Midbrain (tissue), 1 donor: ENCODE results near the gene DLL4.
"Not testable (repeated sequence)": the region's sequence is repeated elsewhere in the genome, so short reads cannot be mapped to it uniquely, and the experiment has no call there.

Experiments
- DNase-seq: peaks from one replicate; lab custom pipeline; 2025; lab: John Stamatoyannopoulos, UW

Gene DLL4

DNA sequence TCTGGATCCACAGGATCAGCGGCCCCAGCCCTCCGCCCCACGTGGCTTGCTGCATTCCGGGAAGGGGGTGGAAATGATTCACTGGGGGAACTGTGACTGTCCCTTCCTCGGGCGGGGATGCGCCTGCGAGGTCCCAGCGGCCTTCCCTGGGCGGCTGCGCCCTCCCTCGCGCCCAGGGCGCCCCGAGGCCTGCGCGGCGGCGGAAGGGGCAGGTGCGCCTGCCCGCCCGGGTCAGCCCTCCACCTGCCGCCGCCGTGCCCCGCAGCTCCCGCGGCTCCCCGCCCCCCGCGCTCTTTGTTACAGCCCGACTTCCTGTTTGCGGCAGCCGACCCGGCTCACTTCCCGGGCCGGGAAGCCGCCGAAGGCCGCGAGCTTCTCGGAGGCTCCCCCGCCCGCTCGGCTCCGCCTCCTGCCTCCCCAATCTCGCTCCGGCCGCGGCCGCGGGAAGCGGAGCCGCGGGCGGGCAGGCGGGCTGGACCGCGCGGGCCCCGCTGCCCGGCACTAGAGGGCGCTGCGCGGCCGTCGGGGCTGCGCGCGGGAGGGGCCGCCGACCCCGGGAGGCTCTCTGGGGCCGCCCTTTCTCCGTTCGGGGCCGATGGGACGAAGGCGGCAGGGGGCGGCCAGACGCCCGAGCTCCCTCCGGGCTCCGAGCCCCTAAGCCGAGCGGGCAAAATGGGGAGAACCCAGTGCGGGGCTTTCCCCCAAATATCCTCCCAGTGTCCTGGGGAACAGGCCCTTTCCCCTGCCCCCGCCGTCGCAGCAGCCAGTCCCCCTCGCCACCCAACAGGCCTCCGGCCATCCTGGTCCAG, 12.6 kb downstream of the DLL4 start:
- peak; percentile 49 for DNase-seq

DNA sequence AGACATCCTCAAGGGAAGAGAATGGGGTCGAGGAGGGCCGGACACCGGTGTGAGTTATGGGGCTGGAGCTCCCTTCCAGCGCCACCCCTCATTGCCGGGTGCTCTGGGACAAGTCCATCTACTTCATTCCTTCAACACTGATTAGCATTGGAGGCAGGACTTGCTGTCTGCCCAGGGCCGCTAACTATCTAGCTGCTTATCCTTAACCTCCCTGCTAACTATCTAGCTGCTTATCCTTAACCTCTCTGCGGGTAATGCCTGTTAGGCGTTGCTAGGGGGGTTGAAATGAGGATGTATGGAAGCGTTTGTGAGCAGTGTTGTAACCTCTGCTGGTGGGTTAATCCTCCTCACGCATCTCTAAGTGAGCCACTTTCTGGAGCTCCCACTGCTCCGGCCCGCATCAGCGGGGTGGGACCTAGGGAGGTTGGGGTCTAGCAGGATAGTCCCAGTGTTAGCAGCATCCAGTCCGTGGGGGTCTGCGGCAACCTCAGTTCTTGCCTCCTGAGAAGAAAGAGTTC, 13.3 kb downstream of the DLL4 start:
- no peak for DNase-seq

DNA sequence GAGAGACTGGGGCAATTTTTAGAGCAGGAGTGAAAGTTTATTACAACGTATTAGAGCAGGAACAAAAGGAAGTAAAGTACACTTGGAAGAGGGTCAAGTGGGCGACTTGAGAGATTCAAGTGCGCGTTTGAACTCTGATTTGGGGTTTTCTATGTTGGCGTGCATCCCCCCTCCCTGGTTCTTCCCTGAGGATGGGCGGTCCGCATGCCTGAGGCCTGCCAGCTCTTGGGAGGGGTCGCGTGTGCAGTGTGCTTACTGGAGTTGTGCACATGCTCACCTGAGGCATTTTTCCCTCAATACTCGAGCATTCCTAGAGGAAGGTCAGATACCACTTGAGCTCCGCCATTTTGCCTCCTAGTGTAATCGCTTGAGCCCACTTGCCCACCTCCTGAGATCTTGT, 13.7 kb downstream of the DLL4 start:
- DNase-seq = no peak

DNA sequence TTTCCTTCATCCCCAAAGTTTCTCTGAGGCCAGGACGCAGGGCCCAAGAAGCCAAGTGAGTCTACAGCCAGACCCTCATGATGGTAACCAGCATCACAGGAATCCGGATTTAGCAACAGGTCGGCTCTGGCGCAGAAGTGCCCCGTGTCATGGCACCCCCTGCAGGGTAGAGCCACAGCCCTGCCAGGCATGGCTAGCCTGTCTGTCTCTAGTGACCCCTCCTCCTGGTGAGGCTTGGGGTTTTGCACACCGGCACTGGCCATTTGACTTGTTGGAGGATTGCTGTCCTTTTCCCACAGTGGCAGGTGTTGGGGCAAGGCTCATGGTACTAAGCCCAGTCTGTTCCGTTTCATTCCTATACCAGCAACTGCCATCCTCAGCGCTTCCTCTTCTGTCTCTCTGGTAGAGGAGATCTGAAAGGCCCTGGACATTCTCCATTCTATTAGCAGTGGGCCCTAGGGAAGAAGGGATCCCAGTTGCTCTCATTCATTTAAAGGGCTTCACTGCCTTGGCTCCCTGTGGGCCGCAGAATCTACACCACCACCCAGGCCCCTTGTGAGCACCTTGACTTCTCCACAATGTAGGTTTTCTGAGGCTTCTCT, 14.7 kb downstream of the DLL4 start:
- no peak for DNase-seq

DNA sequence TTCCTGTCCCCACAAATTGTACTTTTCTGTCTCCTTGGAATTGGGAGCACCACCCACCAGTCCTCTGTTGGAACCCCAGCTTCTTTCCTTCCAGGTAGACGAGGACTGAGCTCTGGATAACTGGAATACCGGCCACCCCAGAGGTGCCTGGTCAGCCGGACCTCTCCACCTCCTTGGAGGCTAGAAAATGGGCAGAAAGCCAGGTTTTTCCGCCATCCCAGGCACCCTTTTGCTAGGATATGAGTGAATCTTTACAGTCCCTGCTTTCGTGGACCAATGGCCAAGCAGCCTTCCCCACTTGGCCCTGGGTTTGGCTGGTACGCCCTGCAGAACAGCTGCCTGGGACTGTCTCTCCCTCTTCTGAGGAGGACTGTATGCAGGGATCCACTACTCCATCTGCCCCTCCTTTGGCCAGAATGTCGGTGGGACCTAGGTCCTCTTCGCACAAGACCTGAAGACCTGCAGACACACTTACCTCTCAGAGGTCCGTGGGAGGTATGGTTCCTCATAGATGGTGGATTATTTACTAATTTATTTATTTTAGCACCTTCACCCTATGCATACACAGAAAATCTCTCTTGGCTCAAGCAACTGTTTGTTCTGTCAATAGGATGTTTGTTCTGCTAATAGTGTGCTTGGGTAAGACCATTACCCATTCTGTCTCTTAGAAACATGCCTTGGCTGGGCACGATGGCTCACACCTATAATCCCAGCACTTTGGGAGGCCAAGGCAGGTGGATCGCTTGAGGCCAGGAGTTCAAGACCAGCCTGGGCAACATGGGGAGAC, 15.6 kb downstream of the DLL4 start:
- no peak for DNase-seq

DNA sequence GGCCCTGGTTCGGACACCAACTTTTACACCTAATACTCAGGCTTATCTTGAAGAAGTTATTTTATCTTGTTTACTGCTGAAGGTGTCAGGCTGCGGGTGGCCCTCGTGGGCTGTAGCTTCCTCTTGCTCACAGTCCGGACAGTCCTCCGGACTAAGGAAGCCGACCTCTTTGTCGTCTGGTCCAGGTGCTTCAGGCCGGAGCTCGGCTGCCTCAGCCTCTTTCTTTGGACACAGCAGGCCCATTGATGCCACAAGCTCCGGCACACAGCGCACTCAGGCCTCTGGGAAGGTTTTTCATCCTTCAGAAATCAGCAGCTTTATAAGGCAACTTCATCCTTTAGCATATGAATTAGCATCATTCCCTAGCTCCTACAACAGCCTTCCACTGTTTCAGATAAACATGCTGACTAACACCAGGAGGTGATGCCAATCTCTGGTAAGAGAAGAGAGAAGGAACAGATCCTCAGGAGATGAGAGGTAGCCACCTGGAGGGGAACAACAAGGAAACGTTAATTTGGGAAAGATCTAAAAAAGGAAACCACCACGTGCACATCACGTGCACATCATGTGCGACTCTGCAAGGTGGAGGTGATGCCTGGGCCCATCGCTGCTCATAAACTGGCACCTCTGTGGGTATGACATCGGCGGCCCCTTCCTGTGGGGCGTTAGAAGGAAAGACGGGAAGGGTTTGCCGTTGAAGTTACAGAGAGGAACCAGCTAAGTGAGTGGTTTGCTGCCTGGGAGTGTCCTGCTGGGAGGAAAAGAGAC, 19.8 kb downstream of the DLL4 start:
- DNase-seq = no peak

DNA sequence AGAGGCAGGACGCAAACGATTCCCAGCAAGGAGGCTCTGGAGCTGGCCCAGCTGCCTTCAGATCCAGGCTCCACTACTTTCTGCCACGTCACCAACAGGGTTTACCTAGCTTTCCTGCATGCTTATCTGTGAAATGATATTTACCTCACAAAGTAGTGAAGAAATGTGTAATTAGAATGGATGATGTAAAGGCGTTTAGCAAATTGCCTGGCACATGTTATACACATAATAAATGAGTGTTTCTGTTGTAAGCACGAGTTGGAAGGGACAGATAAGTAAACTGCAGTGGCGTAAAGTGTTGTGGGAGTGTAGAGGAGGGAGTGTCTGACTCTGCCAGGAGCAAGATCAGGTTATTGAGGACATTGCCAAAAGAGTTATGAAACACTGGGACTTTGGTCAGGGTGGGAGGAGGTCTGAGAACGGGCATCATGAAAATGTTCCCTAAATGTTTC, 20.6 kb downstream of the DLL4 start:
- no peak for DNase-seq

DNA sequence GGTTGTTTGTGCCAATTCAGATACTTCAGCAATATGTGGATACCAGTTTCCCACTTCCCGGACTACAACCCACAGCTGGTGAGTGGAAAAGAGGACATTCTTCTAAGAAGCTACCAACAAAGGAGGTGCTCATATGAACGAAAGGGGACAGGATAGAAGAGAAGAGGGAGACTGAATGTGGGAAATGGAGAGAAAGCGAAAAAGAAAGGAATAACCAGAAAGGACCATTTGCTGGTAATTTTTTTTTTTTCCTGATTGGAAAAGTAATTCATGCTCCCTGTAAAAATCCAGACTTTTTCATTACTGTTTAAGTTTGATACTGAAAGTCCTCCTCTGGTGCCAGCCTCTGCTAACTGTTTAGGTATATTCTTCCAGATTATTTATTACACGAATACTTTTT, 22.6 kb downstream of the DLL4 start:
- DNase-seq = no peak

DNA sequence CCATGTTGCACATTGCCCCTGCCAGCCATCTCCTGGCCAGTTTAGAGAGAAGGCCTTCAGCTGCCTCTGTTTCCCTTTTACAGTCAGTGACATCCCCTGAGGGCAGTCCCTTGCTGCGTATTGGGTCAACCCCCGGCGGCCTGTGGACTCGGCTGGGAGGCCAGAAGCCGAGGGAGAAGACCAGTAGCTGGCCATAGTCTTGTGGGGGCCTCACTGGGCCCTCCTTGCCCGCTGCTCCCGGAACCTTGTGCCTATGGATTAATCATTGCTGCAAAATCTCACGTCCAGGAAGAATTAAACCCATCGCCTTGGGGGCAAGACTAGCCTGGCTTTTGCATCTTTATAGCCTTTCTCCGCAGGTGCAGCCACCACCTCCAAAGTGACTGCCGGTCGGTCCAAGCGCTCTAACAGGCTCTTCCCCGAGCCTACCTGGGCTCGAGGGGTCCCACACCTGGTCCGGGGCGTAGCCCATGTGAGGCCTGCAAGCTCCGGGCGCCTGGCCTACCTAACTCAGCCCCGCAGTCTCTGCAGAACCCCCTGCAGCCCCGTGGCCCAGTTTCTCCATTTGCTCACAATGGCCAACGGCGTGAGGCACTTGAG, 23.3 kb downstream of the DLL4 start:
- no peak for DNase-seq

DNA sequence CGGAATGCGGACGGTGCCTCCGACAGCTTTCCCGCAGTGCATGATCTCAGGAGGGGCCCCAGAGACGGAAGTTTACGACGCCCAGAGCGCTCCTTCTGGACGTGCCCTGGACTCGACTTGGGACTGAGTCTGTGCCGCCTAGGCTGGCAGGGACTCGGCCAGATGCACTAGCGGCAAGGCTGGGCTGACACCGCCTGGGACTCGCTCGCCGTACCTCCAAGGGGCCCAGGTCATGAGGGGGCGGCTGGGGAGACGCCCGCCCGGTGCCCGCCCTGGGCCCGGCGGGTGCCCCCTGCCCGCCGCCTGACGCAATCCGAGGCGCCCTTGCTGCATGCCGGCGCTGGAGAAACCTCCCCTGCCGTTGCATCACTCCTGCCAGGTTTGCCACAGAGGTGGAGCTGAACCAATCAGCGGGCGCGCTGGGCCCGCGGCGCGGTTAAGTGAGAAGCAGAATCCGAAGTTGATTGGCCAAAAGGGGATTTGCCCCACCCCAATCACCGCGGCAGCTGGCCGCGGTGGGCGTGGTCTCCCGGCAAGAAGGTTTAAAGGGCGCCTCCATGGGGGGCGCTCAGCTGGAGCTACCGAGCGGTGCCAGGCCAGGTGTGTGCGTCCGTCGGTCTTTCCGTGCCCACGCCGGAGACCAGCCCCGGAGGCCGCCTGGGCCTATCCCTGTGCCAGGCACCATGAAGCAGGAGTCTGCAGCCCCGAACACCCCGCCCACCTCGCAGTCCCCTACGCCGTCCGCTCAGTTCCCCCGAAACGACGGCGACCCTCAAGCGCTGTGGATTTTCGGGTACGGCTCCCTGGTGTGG, 24.0 kb downstream of the DLL4 start, which contains the start of gene CHAC1:
CHAC1 (plus strand) TSS at position 571 of the 812 bp plus-strand sequence; CDS start at position 684, 113 bp downstream.
- peak; percentile 90 for DNase-seq

DNA sequence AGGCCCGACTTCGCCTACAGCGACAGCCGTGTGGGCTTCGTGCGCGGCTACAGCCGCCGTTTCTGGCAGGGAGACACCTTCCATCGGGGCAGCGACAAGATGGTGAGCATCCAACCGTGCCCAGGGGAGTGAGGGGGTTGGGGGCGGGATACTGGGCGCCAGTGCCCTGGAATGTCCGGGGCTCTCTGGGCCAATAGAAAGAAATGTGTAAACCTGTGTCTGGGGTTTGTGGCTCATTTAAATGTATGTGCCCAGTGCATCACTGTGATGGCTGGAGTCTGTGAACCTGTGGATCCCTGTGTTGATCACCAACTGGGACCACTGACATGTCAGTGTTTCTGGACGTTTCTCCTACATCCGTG, 24.6 kb downstream of the DLL4 start:
- no peak for DNase-seq

DNA sequence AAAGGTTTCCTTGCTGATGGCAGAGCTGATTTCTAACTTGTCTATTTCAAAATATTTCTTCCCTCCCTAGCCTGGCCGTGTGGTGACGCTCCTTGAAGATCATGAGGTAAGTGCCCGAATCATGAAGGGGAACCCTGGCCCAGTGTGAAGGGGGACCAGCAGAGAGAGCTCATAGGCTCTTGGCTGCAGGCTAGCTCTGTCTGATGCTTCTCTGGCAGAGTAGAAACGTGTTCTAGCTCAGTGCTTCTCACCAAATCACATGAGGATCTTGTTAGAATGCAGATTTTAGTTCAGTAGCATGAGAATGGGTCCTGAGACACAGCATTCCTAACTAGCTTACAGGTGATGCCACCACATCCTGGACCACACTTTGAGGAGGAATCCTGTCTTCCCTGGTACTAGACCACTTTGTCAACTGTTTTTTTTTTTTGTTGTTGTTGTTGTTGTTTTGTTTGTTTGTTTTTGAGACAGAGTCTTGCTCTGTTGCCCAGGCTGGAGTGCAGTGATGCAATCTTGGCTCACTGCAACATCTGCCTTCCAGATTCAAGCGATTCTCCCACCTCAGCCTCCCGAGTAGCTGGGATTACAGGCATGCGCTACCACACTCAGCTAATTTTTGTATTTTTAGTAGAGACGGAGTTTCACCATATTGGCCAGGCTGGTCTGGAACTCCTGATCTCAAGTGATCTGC, 25.2 kb downstream of the DLL4 start:
- DNase-seq = not testable (repeated sequence)

DNA sequence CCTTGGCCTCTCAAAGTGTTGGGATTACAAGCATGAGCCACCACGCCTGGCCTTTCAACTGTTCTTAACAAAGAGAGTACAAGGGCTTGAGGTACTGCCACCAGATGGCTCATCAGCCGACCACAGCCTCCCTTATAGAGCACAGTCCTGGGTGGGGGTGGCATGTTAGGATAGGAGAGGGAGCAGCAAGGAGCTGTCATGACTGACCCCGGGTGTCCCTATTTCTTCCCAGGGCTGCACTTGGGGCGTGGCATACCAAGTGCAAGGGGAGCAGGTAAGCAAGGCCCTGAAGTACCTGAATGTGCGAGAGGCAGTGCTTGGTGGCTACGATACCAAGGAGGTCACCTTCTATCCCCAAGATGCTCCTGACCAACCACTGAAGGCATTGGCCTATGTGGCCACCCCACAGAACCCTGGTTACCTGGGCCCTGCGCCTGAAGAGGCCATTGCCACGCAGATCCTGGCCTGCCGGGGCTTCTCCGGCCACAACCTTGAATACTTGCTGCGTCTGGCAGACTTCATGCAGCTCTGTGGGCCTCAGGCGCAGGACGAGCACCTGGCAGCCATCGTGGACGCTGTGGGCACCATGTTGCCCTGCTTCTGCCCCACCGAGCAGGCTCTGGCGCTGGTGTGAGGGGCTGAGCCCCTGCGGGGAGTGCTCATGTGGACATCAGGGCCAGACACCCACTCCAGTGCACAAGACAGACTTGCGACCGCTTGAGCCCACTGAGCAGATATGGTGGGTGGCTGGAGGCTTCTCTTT, 26.2 kb downstream of the DLL4 start:
- DNase-seq = no peak

DNA sequence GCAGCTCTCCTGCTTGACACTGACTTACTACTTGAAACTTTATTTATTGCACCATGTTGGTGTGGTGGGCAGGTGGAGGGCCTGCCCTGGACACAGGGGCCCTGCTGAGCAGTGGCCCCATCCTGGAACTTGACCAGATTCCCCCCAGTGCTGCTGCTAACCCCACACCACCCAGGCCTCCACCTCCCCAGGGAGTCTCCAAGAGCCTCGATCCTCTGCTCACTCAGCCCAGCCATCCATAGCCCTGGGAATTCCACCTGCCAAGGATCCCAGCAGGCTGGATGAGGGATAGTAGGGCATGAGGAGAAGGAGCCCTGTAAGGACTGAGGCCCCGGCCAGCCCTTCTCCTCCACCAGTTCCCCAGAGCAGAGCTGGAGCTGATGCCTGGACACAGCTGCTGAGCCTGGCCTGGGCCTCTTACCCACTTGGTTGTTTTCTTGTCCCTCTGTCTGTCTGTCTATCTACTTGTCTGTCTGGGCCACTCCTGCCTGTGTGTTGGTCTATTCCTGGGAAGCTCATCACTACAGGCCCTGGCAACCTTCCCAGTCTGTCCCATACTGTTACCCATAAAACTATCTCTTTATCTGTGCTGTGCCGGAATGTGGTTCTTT, 26.9 kb downstream of the DLL4 start:
- DNase-seq = no peak

DNA sequence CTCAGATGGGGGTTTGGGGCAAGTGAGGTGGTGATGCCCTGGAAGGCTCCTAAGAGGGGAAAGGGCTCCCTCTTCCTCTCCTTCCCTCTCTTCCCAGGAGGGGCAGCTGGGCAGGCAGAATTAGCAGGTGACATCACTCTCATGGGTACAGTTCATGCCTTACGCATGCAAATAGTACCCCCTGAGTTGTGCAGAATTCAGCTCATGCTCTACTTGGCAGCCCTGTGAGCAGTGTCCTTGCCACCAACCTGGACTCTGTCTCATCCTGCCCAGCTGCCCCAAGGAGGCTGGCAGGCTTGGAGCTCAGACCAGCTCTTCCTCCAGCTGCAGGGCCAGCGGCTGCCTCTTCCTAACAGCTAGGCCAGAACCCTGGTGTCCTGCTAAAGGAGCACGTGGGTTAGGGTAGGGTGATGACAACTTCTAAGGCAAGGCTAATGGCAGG, 27.4 kb downstream of the DLL4 start:
- DNase-seq = no peak

DNA sequence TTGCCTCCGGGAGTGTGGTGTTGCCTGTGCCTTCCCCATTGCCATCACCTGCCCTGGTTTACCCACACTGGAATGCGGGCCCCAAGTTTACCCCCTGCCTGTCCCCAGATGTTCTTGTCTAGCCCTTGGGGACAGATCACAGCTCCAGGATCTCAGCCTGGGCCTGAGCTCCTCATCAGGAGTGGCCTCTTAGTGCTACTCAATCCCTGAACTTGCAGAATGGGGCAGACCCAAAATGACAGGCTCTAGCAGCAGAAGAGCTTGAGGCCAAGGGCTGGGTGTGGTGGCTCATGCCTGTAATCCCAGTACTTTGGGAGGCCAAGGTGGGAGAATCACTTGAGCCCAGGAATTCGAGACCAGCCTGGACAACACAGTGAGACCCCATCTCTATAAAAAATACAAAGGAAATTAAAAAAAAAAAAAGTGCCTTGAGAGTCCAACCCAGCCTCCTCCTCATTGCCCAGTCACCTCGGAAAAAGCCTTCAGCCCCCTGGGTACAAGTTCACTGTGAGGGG, 28.0 kb downstream of the DLL4 start:
- no peak for DNase-seq

DNA sequence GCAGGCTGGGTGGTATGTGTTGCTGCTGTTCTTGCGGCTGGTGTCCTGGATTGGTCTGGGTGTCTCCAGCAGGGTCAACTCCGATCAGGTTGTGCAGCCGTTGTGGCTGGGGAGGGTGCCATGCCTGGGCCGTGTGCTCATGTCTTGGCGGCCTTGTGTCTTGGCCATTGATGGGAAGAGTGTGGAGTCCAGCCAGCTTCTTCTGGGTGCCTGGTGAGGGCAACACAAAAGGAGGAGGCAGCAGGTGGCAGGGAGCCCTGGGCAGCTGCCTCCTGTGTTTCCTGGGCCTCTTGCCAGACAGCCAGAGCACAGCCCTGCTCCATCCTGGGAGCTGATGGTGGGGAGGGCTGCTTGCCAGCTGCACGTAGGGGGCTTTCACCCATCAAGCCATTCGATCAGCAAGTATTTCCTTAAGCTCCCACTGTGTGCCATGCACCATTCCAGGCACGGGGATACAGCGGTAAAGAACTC, 28.5 kb downstream of the DLL4 start:
- peak; percentile 69 for DNase-seq

DNA sequence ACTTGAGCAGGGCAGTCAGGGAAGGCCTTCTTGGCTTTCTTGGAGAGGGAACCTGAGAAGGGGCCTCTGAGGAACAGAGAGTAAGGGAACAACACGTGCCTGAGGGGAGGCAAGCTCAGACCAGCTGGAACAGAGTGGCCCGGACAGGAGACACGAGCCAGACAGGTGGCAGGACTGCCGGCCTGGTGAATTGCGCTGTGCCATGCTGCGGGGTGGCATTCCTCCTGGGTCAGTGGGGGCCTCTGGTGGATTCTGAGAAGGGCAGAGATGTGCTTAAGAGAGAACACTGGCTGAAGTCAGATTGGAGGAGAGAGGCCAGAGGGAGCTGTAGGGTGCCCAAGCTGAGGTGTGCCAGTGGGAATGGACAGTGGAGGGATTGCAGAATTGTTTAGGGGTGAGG, 29.0 kb downstream of the DLL4 start:
- DNase-seq = no peak
